ENCODE measurements around the gene POLR2F.

The POLR2F gene

DNA sequence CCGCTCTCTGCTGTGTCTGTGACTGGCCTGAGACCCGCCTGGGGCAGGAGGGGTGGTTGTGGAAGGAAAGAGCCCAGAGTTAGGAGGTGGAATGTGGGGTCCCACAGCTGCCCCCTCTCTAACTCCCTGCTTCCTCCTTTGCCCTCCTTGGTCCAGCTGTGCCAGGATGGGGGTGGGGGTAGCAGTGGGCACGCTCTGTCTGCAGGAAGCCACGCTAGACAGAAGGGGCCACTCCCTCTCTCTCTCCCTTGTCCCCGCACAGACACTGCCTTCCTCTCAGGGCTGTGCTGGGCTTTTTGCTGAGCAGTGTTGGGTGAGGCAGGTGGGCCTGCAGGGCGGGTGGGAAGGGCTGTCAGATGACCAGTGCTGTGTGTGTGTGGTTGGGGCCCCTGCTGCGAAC is 32.9 kb downstream of the POLR2F start:
- Histone ChIP-seq H3K27me3 (ENCODE audit: control insufficient read depth in 1 of 2, insufficient read depth in 2 of 2, low read length in 2 of 2) (no peaks in the 10 kb centered on the region), H3K4me1 (ENCODE audit: insufficient read depth, low read length) (no peaks in the 10 kb centered on the region), H3K4me3 (ENCODE audit: low read depth in 1 of 2, low read length in 2 of 2) (no peak overlapping the region), H3K9me3 (ENCODE audit: low read length) (no peaks in the 10 kb centered on the region), H3K27ac (ENCODE audit: low read depth, low read length) (no peak overlapping the region), H3K9ac (ENCODE audit: low read length) (no peak overlapping the region), H3K36me3 (ENCODE audit: insufficient read depth, low read length) (no peaks in the 10 kb centered on the region)

DNA sequence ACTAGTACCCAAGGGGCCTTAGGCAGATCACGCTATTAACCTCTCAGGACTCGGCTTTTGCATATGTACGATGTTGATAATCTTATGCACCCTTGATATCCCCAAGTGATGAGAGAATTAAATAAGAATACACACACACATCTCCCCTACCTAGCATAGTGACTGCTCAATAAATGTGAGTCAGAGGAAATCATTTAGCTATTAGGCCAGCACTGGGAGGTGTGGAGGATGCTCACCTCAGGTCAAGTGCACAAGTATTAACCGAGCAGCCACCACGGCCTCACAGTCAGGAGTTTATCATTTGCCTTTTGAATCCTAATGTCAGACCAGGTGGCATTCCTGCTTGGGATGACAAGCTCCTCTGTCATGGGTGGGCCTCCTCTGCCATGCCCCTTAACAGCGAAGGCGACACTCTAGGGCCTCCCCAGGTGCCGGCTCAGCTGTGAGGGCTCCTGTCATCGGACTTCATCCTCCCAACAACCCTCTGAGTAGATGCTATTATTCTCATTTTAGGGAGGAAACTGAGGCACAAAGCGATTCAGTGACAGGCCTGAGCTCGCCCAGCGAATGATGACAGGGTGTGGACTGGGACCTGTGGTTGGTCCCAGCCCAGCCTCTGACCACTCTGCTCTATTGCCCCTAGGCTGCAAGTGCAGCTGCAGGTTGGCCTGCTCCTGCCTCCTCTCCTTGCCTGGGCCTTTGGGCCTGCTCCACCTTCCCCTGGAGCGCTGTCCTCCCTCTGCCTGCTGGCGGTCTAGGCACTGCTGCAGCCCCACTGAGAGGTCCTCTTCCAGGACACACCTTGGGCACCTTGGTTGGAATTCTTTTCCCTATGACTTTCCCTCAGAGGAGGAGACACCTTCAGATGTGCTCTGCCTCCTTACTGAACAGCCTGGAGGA is 35.9 kb downstream of the POLR2F start:
- Histone ChIP-seq H3K9ac (ENCODE audit: low read length) (no peak overlapping the region), H3K9me3 (ENCODE audit: low read length) (no peaks in the 10 kb centered on the region), H3K36me3 (ENCODE audit: insufficient read depth, low read length) (no peaks in the 10 kb centered on the region), H3K27ac (ENCODE audit: low read depth, low read length) (no peak overlapping the region), H3K4me3 (ENCODE audit: low read depth in 1 of 2, low read length in 2 of 2) (no peak overlapping the region), H3K4me1 (ENCODE audit: insufficient read depth, low read length) (no peaks in the 10 kb centered on the region), H3K27me3 (ENCODE audit: control insufficient read depth in 1 of 2, insufficient read depth in 2 of 2, low read length in 2 of 2) (no peaks in the 10 kb centered on the region)

DNA sequence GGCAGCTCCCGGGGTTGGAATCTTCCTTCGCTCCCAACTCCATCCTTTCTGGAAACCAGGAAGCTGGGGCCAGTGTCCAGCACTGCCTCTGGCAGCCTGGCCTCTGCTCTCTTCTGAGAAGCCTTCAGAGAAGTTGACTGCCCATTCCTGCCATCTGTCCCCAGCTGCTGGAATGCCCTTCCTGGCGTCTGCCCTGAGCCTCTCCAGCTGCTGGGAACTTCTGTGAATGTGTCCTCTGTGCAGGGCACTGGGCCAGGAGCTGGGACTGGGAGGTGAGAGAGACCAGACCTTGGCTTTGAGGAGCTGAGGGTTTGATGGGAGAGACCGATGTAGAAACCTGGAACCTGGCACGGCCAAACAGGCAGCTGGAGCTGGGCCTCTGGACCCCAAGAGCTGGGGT is 36.8 kb downstream of the POLR2F start:
- H3K36me3 ChIP-seq (ENCODE audit: insufficient read depth, low read length), result no peaks in the 10 kb centered on the region
- H3K9ac ChIP-seq (ENCODE audit: low read length), result no peak overlapping the region
- no peaks in the 10 kb centered on the region for H3K27me3 ChIP-seq (ENCODE audit: control insufficient read depth in 1 of 2, insufficient read depth in 2 of 2, low read length in 2 of 2)
- H3K27ac ChIP-seq (ENCODE audit: low read depth, low read length), result no peak overlapping the region
- no peaks in the 10 kb centered on the region for H3K9me3 ChIP-seq (ENCODE audit: low read length)
- H3K4me1 ChIP-seq (ENCODE audit: insufficient read depth, low read length), result no peaks in the 10 kb centered on the region
- no peak overlapping the region for H3K4me3 ChIP-seq (ENCODE audit: low read depth in 1 of 2, low read length in 2 of 2)

GRCh38 chr22:37990862-37991261 is 37.4 kb downstream of the POLR2F start:
- Histone ChIP-seq H3K9me3 (ENCODE audit: low read length) (no peaks in the 10 kb centered on the region), H3K4me1 (ENCODE audit: insufficient read depth, low read length) (no peaks in the 10 kb centered on the region), H3K27me3 (ENCODE audit: control insufficient read depth in 1 of 2, insufficient read depth in 2 of 2, low read length in 2 of 2) (no peaks in the 10 kb centered on the region), H3K9ac (ENCODE audit: low read length) (no peak overlapping the region), H3K4me3 (ENCODE audit: low read depth in 1 of 2, low read length in 2 of 2) (no peak overlapping the region), H3K27ac (ENCODE audit: low read depth, low read length) (no peak overlapping the region), H3K36me3 (ENCODE audit: insufficient read depth, low read length) (no peaks in the 10 kb centered on the region)

DNA sequence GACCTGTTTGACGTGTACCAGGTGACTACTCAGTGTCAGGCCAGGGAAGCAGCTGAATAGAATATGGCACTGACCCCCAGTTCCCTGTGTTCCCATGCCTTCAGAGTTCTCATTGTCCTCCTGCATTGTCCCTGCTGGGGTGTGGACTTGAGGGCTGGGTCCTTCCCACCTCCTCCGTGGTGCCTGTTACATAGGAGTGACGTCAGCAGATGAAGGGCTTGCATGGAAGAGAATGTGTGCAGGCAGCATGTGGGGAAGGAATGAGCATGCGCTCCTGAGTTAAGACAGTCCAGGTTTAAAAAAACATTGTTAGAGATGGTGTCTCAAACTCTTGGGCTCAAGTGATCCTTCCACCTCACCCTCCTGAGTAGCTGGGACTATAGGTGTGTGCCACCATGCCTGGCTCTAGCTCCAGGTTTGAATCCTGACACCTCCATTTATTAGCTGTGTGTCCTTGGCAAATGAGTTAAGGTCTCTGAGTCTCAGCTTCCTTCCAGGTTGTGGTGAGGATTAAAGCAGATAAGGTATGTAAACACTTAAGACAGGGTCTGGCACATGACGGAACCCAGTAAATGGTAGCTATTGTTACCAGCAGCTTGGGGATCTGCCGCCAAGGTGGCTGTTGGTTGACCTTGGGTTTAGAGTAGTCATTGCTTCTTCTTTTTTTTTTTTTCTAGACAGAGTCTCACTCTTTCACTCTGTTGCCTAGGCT is 38.4 kb downstream of the POLR2F start:
- H3K27me3 ChIP-seq (ENCODE audit: control insufficient read depth in 1 of 2, insufficient read depth in 2 of 2, low read length in 2 of 2), result no peaks in the 10 kb centered on the region
- no peak overlapping the region for H3K27ac ChIP-seq (ENCODE audit: low read depth, low read length)
- no peaks in the 10 kb centered on the region for H3K36me3 ChIP-seq (ENCODE audit: insufficient read depth, low read length)
- H3K4me3 ChIP-seq (ENCODE audit: low read depth in 1 of 2, low read length in 2 of 2), result no peak overlapping the region
- no peaks in the 10 kb centered on the region for H3K9me3 ChIP-seq (ENCODE audit: low read length)
- no peaks in the 10 kb centered on the region for H3K4me1 ChIP-seq (ENCODE audit: insufficient read depth, low read length)
- H3K9ac ChIP-seq (ENCODE audit: low read length), result no peak overlapping the region

GRCh38 chr22:37994049-37994448 is 40.5 kb downstream of the POLR2F start:
- no peaks in the 10 kb centered on the region for H3K27me3 ChIP-seq (ENCODE audit: control insufficient read depth in 1 of 2, insufficient read depth in 2 of 2, low read length in 2 of 2)
- H3K9ac ChIP-seq (ENCODE audit: low read length), result no peak overlapping the region
- H3K9me3 ChIP-seq (ENCODE audit: low read length), result no peaks in the 10 kb centered on the region
- H3K4me1 ChIP-seq (ENCODE audit: insufficient read depth, low read length), result no peaks in the 10 kb centered on the region
- H3K4me3 ChIP-seq (ENCODE audit: low read depth in 1 of 2, low read length in 2 of 2), result no peak overlapping the region
- no peak overlapping the region for H3K27ac ChIP-seq (ENCODE audit: low read depth, low read length)
- H3K36me3 ChIP-seq (ENCODE audit: insufficient read depth, low read length), result no peaks in the 10 kb centered on the region

DNA sequence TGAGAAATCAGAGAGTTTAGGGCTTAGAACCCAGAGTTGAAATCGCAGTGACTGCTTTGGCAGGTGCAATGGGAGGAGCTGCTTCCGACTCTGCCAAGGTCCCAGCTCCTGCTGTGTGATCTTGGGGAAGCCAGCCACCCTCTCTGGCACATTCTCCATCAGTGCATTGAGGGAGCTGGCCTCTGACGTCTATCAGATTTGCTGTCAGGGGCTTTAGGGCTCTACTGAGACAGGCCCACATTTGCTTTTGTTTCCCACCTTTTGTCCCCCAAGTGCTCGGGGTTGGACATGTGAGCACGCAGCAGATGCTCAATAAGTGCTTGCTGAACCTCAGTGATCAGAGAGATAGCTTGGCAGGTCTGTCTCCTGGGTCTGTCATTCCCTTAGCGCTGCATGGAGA is 41.5 kb downstream of the POLR2F start:
- no peak overlapping the region for H3K9ac ChIP-seq (ENCODE audit: low read length)
- no peaks in the 10 kb centered on the region for H3K36me3 ChIP-seq (ENCODE audit: insufficient read depth, low read length)
- no peaks in the 10 kb centered on the region for H3K27me3 ChIP-seq (ENCODE audit: control insufficient read depth in 1 of 2, insufficient read depth in 2 of 2, low read length in 2 of 2)
- no peaks in the 10 kb centered on the region for H3K9me3 ChIP-seq (ENCODE audit: low read length)
- H3K27ac ChIP-seq (ENCODE audit: low read depth, low read length), result no peak overlapping the region
- no peak overlapping the region for H3K4me3 ChIP-seq (ENCODE audit: low read depth in 1 of 2, low read length in 2 of 2)
- no peaks in the 10 kb centered on the region for H3K4me1 ChIP-seq (ENCODE audit: insufficient read depth, low read length)

DNA sequence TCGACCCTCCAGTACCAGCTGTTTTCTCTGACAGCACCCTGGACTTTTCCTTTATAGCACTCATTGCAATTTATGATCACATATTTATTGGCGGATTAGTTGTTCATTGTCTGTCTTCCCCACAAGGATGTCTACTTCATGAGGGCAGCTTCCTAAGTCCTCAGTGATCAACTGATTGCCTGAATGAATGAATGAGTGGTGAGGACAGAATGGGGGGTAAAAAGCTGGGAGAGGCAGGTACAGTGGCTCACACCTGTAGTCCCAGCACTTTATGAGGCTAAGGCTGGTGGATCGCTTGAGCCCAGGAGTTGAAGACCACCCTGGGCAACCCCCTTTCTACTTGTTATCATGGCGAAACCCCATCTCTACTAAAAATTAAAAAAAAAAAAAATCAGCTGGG is 42.0 kb downstream of the POLR2F start:
- H3K4me1 ChIP-seq (ENCODE audit: insufficient read depth, low read length), result no peaks in the 10 kb centered on the region
- H3K9me3 ChIP-seq (ENCODE audit: low read length), result no peaks in the 10 kb centered on the region
- H3K27me3 ChIP-seq (ENCODE audit: control insufficient read depth in 1 of 2, insufficient read depth in 2 of 2, low read length in 2 of 2), result no peaks in the 10 kb centered on the region
- no peak overlapping the region for H3K27ac ChIP-seq (ENCODE audit: low read depth, low read length)
- no peak overlapping the region for H3K4me3 ChIP-seq (ENCODE audit: low read depth in 1 of 2, low read length in 2 of 2)
- H3K9ac ChIP-seq (ENCODE audit: low read length), result no peak overlapping the region
- H3K36me3 ChIP-seq (ENCODE audit: insufficient read depth, low read length), result no peaks in the 10 kb centered on the region

DNA sequence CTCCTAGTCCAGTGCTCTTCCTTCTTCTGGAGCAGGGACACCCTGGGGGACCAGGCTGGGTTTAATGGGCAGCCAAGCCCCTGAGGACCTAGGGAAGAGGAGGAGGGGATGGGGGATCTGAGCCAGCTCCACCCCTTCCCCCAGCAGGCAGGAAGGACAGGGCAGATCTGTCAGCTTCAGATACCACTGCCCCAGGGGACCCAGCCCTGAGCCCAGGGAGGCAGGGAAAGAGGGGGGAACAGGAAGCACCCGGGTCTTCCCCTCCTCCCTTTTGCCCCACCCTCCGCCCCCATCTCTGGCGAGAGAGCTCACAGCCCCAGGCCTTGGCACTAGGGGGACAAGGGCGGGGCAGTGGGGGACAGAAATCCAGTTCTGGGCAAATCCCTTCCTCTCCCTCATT is 42.6 kb downstream of the POLR2F start:
- Histone ChIP-seq H3K4me1 (ENCODE audit: insufficient read depth, low read length) (no peaks in the 10 kb centered on the region), H3K36me3 (ENCODE audit: insufficient read depth, low read length) (no peaks in the 10 kb centered on the region), H3K27me3 (ENCODE audit: control insufficient read depth in 1 of 2, insufficient read depth in 2 of 2, low read length in 2 of 2) (no peaks in the 10 kb centered on the region), H3K9me3 (ENCODE audit: low read length) (no peaks in the 10 kb centered on the region), H3K27ac (ENCODE audit: low read depth, low read length) (no peak overlapping the region), H3K4me3 (ENCODE audit: low read depth in 1 of 2, low read length in 2 of 2) (no peak overlapping the region), H3K9ac (ENCODE audit: low read length) (no peak overlapping the region)

DNA sequence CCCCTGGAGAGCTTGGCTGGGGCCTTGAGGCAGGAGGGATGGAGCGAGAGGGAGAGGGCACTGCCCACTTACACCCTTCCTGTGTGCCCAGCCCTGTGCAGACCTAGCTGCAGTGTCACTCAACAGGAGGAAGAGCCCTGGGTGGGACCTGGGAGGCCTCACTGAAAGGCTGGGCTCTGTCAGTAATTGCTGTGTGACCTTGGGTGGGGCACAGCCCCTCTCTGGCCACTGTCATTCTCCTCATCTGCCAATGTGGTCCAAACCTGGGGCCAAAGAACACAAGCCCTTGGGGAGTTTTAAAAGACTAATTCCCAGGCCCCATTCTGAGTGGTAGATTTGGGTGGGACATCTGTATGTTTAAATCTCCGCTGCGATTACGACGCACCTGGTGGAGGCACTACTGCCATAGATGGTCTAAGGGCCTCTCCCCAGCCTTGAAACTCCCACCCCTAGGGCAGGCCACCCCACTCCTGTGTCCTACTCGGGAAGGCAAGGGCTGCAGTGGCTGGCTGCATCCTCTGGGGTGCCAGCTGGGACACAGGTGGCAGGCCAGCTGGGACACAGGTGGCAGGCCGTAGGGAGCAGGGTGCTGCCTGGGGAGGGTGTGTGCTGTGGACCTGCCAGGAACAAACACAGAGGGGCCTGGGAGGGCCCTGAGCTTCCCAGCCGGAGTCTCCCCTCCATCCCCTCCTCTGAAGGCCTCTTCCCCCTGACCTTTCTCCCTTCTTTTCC is 43.2 kb downstream of the POLR2F start:
- Histone ChIP-seq H3K27ac (ENCODE audit: low read depth, low read length) (no peak overlapping the region), H3K27me3 (ENCODE audit: control insufficient read depth in 1 of 2, insufficient read depth in 2 of 2, low read length in 2 of 2) (no peaks in the 10 kb centered on the region), H3K4me1 (ENCODE audit: insufficient read depth, low read length) (no peaks in the 10 kb centered on the region), H3K9me3 (ENCODE audit: low read length) (no peaks in the 10 kb centered on the region), H3K36me3 (ENCODE audit: insufficient read depth, low read length) (no peaks in the 10 kb centered on the region), H3K4me3 (ENCODE audit: low read depth in 1 of 2, low read length in 2 of 2) (no peak overlapping the region), H3K9ac (ENCODE audit: low read length) (no peak overlapping the region)

- H3K9ac ChIP-seq (ENCODE audit: low read length), result no peak overlapping the region
These were observed 45.0 kb downstream of the POLR2F start for GRCh38 chr22:37998543-37998942.

More at GRCh38 chr22:37998543-37998942, 45.0 kb downstream of the POLR2F start:
- no peak overlapping the region for H3K27ac ChIP-seq (ENCODE audit: low read depth, low read length)
- H3K4me3 ChIP-seq (ENCODE audit: low read depth in 1 of 2, low read length in 2 of 2), result no peak overlapping the region
- H3K9me3 ChIP-seq (ENCODE audit: low read length), result no peaks in the 10 kb centered on the region
- H3K27me3 ChIP-seq (ENCODE audit: control insufficient read depth in 1 of 2, insufficient read depth in 2 of 2, low read length in 2 of 2), result no peaks in the 10 kb centered on the region
- no peaks in the 10 kb centered on the region for H3K4me1 ChIP-seq (ENCODE audit: insufficient read depth, low read length)
- H3K36me3 ChIP-seq (ENCODE audit: insufficient read depth, low read length), result no peaks in the 10 kb centered on the region

Data from muscle layer of colon (tissue), 2 donors.